ENCODE data around the gene TMEM44. TPM values are rescaled to one million over a fixed set of nuclear protein-coding genes. Genes with fewer than 3 reads are reported as not detected.
A peak's percentile ranks its signal among the peaks of the same experiment; 100 is the strongest.

The TMEM44 gene
- total and polyA plus RNA-seq, 9 of the 15 experiments (the other 6 are each of a cell fraction or from before 2014, with no cell fraction given), result 0.53 to 18.1 (median 11.3) TPM

- TF ChIP-seq HMGXB4 (CRISPR knock-in tag; IDR thresholded peaks at IDR 0.05), result 0 out of 2 replicates have a peak, but pooled peaks have one; percentile 70
- no peak for TF ChIP-seq CHD4 (IDR thresholded peaks at IDR 0.05; ENCODE audit: insufficient read depth, insufficient replicate concordance, low read depth, low read length, poor library complexity, severe bottlenecking)
- no peak for TF ChIP-seq HLTF (IDR thresholded peaks at IDR 0.05)
- peak; percentile 39; the same call in 1 of the 2 replicates for TF ChIP-seq CREB3L1 (IDR thresholded peaks at IDR 0.05; ENCODE audit: borderline replicate concordance, low read depth)
- no peak for TF ChIP-seq FOXK1 (CRISPR knock-in tag; IDR thresholded peaks at IDR 0.05; ENCODE audit: borderline replicate concordance)
- TF ChIP-seq ZKSCAN1 (IDR thresholded peaks at IDR 0.05; ENCODE audit: low read depth, low read length), result 0 out of 2 replicates have a peak, but pooled peaks have one; percentile 8
- peak; percentile 80 for TF ChIP-seq SMAD4 (CRISPR knock-in tag; conservative IDR thresholded peaks at IDR 0.05)
- peak; percentile 58; the same call in 1 of the 2 replicates for TF ChIP-seq ZBTB1 (CRISPR knock-in tag; IDR thresholded peaks at IDR 0.05; ENCODE audit: borderline replicate concordance, low read depth)
- no peak for TF ChIP-seq POU5F1 (IDR thresholded peaks at IDR 0.05; ENCODE audit: borderline replicate concordance, low read depth, low read length, partially characterized antibody)
- TF ChIP-seq ZNF12 (CRISPR knock-in tag; IDR thresholded peaks at IDR 0.05), result no peak
- TF ChIP-seq CHD2 (IDR thresholded peaks at IDR 0.05; ENCODE audit: low read depth, low read length), result 0 out of 2 replicates have a peak, but pooled peaks have one; percentile 50
- TF ChIP-seq CREM (IDR thresholded peaks at IDR 0.05; ENCODE audit: low read depth), result peak; percentile 46
- no peak for TF ChIP-seq E2F5 (CRISPR knock-in tag; IDR thresholded peaks at IDR 0.05)
- peak; percentile 98; the same call in 1 of the 2 replicates for TF ChIP-seq KLF13 (tag; IDR thresholded peaks at IDR 0.05; ENCODE audit: borderline replicate concordance, low read depth)
- peak; percentile 55 to 69 for TF ChIP-seq RAD21 (CRISPR knock-in tag; conservative IDR thresholded peaks at IDR 0.05 in 1 of 2, IDR thresholded peaks at IDR 0.05 in 1 of 2)
- TF ChIP-seq NEUROD1 (IDR thresholded peaks at IDR 0.05; ENCODE audit: borderline replicate concordance, low read depth, low read length, partially characterized antibody), result peak; percentile 31
- TF ChIP-seq BACH1 (tag; IDR thresholded peaks at IDR 0.05), result no peak
- no peak for TF ChIP-seq NCOA1 (IDR thresholded peaks at IDR 0.05; ENCODE audit: low read depth)
- peak; percentile 70 for TF ChIP-seq HNRNPLL (IDR thresholded peaks at IDR 0.05; ENCODE audit: low read depth, low read length, poor library complexity, severe bottlenecking)
- TF ChIP-seq GMEB1 (CRISPR knock-in tag; IDR thresholded peaks at IDR 0.05), result 0 out of 2 replicates have a peak, but pooled peaks have one; percentile 6
- TF ChIP-seq ZBTB7A (IDR thresholded peaks at IDR 0.05; ENCODE audit: borderline replicate concordance, control insufficient read depth, low read depth, low read length), result peak; percentile 98
These were observed at the start of gene TMEM44 (continued) for GRCh38 chr3:194633349-194634004.
